Inferior parietal cortex (tissue), 1 donor: Measurements from ENCODE around the gene DHRS12.

Experiments
- DNase-seq: peaks from one replicate; pipeline ENCODE4 v3.0.0-alpha.2; 2016; ENCODE audit errors: extremely low spot score

The DHRS12 gene

GRCh38 chr13:51803422-51804294, at the start of gene DHRS12:
DHRS12 (minus strand) TSS chr13:51804163; CDS start chr13:51799659, 4,504 bp downstream.
- peak; percentile 86 for DNase-seq

GRCh38 chr13:51849145-51850101, 45.5 kb upstream of the DHRS12 start:
- no peak for DNase-seq

- no peak for DNase-seq
Observed at GRCh38 chr13:51848674-51849073, 44.7 kb upstream of the DHRS12 start.

GRCh38 chr13:51846756-51847155, 42.8 kb upstream of the DHRS12 start:
- no peak for DNase-seq

- no peak for DNase-seq
Observed at GRCh38 chr13:51845574-51846318, 41.8 kb upstream of the DHRS12 start.

GRCh38 chr13:51844862-51845573, 41.1 kb upstream of the DHRS12 start, which contains the start of gene TMEM272:
TMEM272 (minus strand) TSS chr13:51845177; CDS start chr13:51838530, 6,647 bp downstream.
- DNase-seq: peak; percentile 64

- no peak for DNase-seq
Observed at GRCh38 chr13:51843529-51843928, 39.6 kb upstream of the DHRS12 start.

- no peak for DNase-seq
Observed at GRCh38 chr13:51841732-51842131, 37.8 kb upstream of the DHRS12 start.

- no peak for DNase-seq
Observed at GRCh38 chr13:51840917-51841316, 37.0 kb upstream of the DHRS12 start.

- DNase-seq: no peak
Observed at GRCh38 chr13:51839711-51840540, 36.0 kb upstream of the DHRS12 start.

- DNase-seq: no peak
Observed at GRCh38 chr13:51838240-51838846, 34.4 kb upstream of the DHRS12 start.

GRCh38 chr13:51837016-51837415, 33.1 kb upstream of the DHRS12 start:
- no peak for DNase-seq

- DNase-seq: no peak
Observed at GRCh38 chr13:51834581-51835171, 30.7 kb upstream of the DHRS12 start.

GRCh38 chr13:51833980-51834379, 30.0 kb upstream of the DHRS12 start:
- DNase-seq: no peak

GRCh38 chr13:51832471-51833152, 28.6 kb upstream of the DHRS12 start:
- DNase-seq: no peak

- DNase-seq: no peak
Observed at GRCh38 chr13:51831519-51831918, 27.6 kb upstream of the DHRS12 start.

- DNase-seq: no peak
Observed at GRCh38 chr13:51829568-51829899, 25.6 kb upstream of the DHRS12 start.

- DNase-seq: no peak
Observed at GRCh38 chr13:51828730-51829567, 25.0 kb upstream of the DHRS12 start.
